Esophagus squamous epithelium (tissue), 4 donors: ENCODE measurements around the gene PRKCQ.

Experiments used
- POLR2A ChIP-seq, 4 donors: fragments of 450-650 bp; IDR thresholded peaks; one replicate each; pipeline ENCODE4 v1.6.1; 2017; ENCODE audit warnings: antibody characterized with exemption in 4 of 4, mild to moderate bottlenecking in 4 of 4, moderate library complexity in 3 of 4
- TF ChIP-seq, protein P1 (sequence below), 6 experiments: fragments of 450-650 bp in 4 of 6; fragments of 200-600 bp in 2 of 6; sonication (generic) in 2 of 6; IDR thresholded peaks; one replicate each; pipeline ENCODE4 v1.5.1; 2016 to 2019; ENCODE audit warnings: antibody characterized with exemption in 6 of 6, mild to moderate bottlenecking in 4 of 6, moderate library complexity in 4 of 6

DNA sequence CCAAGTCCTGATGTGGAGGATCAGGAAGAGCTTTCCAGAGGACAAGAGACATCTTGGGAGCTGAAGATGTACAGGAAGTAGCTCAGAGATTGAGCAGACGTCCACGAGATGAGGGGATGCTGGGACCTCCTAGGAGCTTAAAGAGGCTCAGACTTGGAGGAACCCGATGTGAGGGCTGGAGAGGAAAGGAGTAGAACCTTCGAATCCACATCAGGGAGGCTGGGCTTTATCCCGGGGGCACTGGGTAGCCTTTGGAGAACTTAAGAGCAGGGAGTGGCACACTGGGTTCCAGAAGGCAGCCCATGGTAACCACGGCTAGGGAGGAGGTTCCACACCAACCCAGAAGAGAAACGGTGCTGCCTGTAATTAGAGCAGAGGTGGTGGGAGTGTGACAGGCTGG, 10.8 kb downstream of the PRKCQ start:
- no peak for TF ChIP-seq POLR2A (IDR thresholded peaks at IDR 0.05)
- TF ChIP-seq, protein P1, sequence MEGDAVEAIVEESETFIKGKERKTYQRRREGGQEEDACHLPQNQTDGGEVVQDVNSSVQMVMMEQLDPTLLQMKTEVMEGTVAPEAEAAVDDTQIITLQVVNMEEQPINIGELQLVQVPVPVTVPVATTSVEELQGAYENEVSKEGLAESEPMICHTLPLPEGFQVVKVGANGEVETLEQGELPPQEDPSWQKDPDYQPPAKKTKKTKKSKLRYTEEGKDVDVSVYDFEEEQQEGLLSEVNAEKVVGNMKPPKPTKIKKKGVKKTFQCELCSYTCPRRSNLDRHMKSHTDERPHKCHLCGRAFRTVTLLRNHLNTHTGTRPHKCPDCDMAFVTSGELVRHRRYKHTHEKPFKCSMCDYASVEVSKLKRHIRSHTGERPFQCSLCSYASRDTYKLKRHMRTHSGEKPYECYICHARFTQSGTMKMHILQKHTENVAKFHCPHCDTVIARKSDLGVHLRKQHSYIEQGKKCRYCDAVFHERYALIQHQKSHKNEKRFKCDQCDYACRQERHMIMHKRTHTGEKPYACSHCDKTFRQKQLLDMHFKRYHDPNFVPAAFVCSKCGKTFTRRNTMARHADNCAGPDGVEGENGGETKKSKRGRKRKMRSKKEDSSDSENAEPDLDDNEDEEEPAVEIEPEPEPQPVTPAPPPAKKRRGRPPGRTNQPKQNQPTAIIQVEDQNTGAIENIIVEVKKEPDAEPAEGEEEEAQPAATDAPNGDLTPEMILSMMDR (IDR thresholded peaks at IDR 0.05) = no peak
